K562 (cell line): ENCODE measurements around the gene ING1. TPM values are rescaled to one million over a fixed set of nuclear protein-coding genes. Genes with fewer than 3 reads are reported as not detected.

Experiments used
- ATF7 ChIP-seq: fragments of 450-650 bp; IDR thresholded peaks from 2 replicates; pipeline ENCODE4 v1.7.1; 2014; ENCODE audit warnings: mild to moderate bottlenecking, moderate library complexity
- BHLHE40 ChIP-seq: IDR thresholded peaks from 2 replicates; pipeline ENCODE4 v1.6.1; 2011; ENCODE audit warnings: low read length, improper control_type of control experiment
- CBX3 ChIP-seq, 2 experiments: IDR thresholded peaks; 1 replicate in 1 of 2; 2 replicates in 1 of 2; pipeline ENCODE4 v1.6.1; 2012; ENCODE audit warnings: inconsistent platforms in 2 of 2, low read length in 2 of 2, borderline replicate concordance in 1 of 2, control low read depth in 1 of 2
- CCNT2 ChIP-seq: IDR thresholded peaks from 2 replicates; pipeline ENCODE4 v1.6.1; 2011; ENCODE audit warnings: borderline replicate concordance, low read depth, mild to moderate bottlenecking, moderate library complexity, mixed read lengths, low read length; ENCODE audit not compliant: insufficient read length; ENCODE audit errors: extremely low read depth
- ELF4 ChIP-seq: fragments of 450-650 bp; formaldehyde crosslinking; IDR thresholded peaks from 2 replicates; pipeline ENCODE4 v1.4.0; 2022; ENCODE audit warnings: missing genetic modification characterization
- HDAC2 ChIP-seq: fragments of 450-650 bp; IDR thresholded peaks from 2 replicates; pipeline ENCODE4 v1.6.1; 2016; ENCODE audit warnings: mild to moderate bottlenecking
- HEY1 ChIP-seq: fragments of 250-450 bp; sonication (Bioruptor Pico); IDR thresholded peaks from 2 replicates; pipeline ENCODE4 v1.5.0; 2020; ENCODE audit warnings: mild to moderate bottlenecking, moderate library complexity, borderline replicate concordance
- KLF1 ChIP-seq: fragments of 450-650 bp; IDR thresholded peaks from 2 replicates; pipeline ENCODE4 v1.6.1; 2016; ENCODE audit warnings: missing genetic modification characterization, missing compliant biosample characterization
- KLF6 ChIP-seq: fragments of 250-450 bp; sonication (Bioruptor Pico); IDR thresholded peaks from 2 replicates; pipeline ENCODE4 v1.4.0; 2020; ENCODE audit warnings: mild to moderate bottlenecking, moderate library complexity, borderline replicate concordance
- NR2F6 ChIP-seq: fragments of 450-650 bp; formaldehyde crosslinking; IDR thresholded peaks from 2 replicates; pipeline ENCODE4 v1.4.0; 2020; ENCODE audit warnings: mild to moderate bottlenecking
- POLR2G ChIP-seq: fragments of 200-400 bp; formaldehyde crosslinking; IDR thresholded peaks from 2 replicates; pipeline ENCODE4 v1.6.1; 2017; ENCODE audit warnings: low read depth, mild to moderate bottlenecking, antibody characterized with exemption, low read length, moderate library complexity
- SAFB2 ChIP-seq: fragments of 200-400 bp; formaldehyde crosslinking; IDR thresholded peaks from 2 replicates; pipeline ENCODE4 v1.6.1; 2018; ENCODE audit warnings: borderline replicate concordance, low read length, low read depth, moderate library complexity; ENCODE audit not compliant: severe bottlenecking
- SAP30 ChIP-seq: fragments of 200-600 bp; sonication (generic); IDR thresholded peaks from 2 replicates; pipeline ENCODE4 v1.6.1; 2012; ENCODE audit warnings: borderline replicate concordance, low read depth, mild to moderate bottlenecking, moderate library complexity, low read length, control low read depth, inconsistent platforms; ENCODE audit not compliant: insufficient read depth, poor library complexity, severe bottlenecking
- SMAD1 ChIP-seq: fragments of 150-350 bp; IDR thresholded peaks from 2 replicates; pipeline ENCODE4 v1.6.1; 2014; ENCODE audit warnings: low read length, low read depth; ENCODE audit not compliant: partially characterized antibody
- SMARCA5 ChIP-seq: fragments of 450-650 bp; IDR thresholded peaks from 2 replicates; pipeline ENCODE4 v1.6.1; 2016
- SRF ChIP-seq, 2 experiments: fragments of 250-450, 450-650 bp in 1 of 2; sonication (Bioruptor Pico) in 1 of 2; sonication (generic) in 1 of 2; formaldehyde crosslinking; IDR thresholded peaks; 2 replicates each; pipeline versions ENCODE4 v1.5.0 to v1.5.1; 2020 to 2022; ENCODE audit warnings: mild to moderate bottlenecking in 1 of 2, missing genetic modification reagents in 1 of 2
- ZNF23 ChIP-seq: fragments of 250-450 bp; sonication (Bioruptor Pico); IDR thresholded peaks from 2 replicates; pipeline ENCODE4 v1.4.0; 2020; ENCODE audit warnings: mild to moderate bottlenecking
- ZNF764 ChIP-seq: fragments of 250-450 bp; sonication (Bioruptor Pico); IDR thresholded peaks from 2 replicates; pipeline ENCODE4 v1.4.0; 2020; ENCODE audit warnings: low read depth, mild to moderate bottlenecking, moderate library complexity
- polyA plus RNA-seq, 8 experiments: library from polyadenylated mRNA; depleted of rRNA in 4 of 8; stranded (reverse) in 5 of 8; unstranded in 3 of 8; fragments of >200 nt; fragmentation: Nextera tagmentation in 2 of 8; fragmentation: Illumina TruSeq in 1 of 8; extraction: Ambion mirVana in 2 of 8; extraction: Trizol in 1 of 8; gene quantifications; 2 replicates each; pipeline versions ENCODE4 v1.2.1 to v1.2.3, GENCODE V29; 2011 to 2014; ENCODE audit warnings: inconsistent platforms in 1 of 8, missing spikeins in 1 of 8
- total RNA-seq, 7 experiments: library from RNA; depleted of rRNA in 6 of 7; stranded (reverse); fragments of >200 nt in 6 of 7; fragmentation: Illumina TruSeq in 2 of 7; extraction: Trizol in 2 of 7; gene quantifications; 2 replicates each; pipeline versions ENCODE4 v1.2.1 to v1.2.3, GENCODE V29; 2011 to 2021; ENCODE audit warnings: low replicate concordance in 1 of 7
- TF ChIP-seq, protein P1 (sequence below), 2 experiments: IDR thresholded peaks; 2 replicates each; pipeline ENCODE4 v1.6.1; 2012; ENCODE audit warnings: improper control_type of control experiment in 2 of 2, low read depth in 2 of 2, low read length in 2 of 2, borderline replicate concordance in 1 of 2
- TF ChIP-seq, protein P2 (sequence below): fragments of 450-650 bp; IDR thresholded peaks from 2 replicates; pipeline ENCODE4 v1.7.1; 2018; ENCODE audit warnings: mild to moderate bottlenecking, low read depth; ENCODE audit not compliant: partially characterized antibody
- TF ChIP-seq, protein P3 (sequence below): fragments of 450-650 bp; formaldehyde crosslinking; IDR thresholded peaks from 2 replicates; pipeline ENCODE4 v1.4.0; 2020; ENCODE audit warnings: mild to moderate bottlenecking, moderate library complexity

The ING1 gene
- total and polyA plus RNA-seq, 9 of the 15 experiments (the other 6 are each of a cell fraction or from before 2014, with no cell fraction given) = 1.0 to 20.1 (median 8.2) TPM

DNA sequence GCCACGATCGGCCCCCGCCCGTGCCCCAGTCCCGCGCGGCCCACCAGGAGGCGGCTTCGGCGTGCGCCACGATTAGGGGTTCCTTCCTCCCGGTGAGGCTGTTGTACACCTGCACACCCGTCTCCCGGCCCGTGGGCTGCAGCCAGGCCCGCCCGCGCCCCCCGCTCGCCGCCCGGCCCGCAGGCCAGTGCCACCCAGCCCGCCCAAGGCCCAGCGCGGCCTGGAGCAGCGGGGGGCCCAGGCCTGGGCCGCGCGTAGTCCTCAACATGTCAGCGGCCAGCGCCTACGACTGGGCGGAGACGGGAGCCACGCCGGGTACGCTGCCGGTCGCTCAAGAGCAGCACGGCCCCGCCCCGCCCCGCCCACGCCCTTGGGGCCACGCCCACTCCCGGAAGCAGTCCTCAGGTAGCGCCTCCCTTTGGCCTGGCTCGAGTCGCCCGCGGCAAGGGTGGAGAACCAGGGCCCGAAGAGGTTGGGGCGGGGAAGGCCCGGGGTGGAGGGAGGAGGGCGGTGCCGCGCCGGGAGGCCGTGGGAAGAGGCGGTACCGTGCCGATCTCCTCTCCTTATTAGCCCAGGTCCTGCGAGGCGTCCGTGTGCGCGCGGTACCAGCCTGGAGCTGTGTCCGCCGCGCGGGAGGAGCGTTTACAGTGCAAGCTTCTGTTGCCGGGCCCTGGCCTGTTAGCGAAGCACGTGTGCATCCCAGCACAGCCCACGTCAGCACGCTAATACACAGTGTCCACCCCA, 7.5 kb upstream of the ING1 start, which contains the start of gene CARS2 (continued):
- TF ChIP-seq SAP30 = peak; percentile 34
- TF ChIP-seq, protein P1, sequence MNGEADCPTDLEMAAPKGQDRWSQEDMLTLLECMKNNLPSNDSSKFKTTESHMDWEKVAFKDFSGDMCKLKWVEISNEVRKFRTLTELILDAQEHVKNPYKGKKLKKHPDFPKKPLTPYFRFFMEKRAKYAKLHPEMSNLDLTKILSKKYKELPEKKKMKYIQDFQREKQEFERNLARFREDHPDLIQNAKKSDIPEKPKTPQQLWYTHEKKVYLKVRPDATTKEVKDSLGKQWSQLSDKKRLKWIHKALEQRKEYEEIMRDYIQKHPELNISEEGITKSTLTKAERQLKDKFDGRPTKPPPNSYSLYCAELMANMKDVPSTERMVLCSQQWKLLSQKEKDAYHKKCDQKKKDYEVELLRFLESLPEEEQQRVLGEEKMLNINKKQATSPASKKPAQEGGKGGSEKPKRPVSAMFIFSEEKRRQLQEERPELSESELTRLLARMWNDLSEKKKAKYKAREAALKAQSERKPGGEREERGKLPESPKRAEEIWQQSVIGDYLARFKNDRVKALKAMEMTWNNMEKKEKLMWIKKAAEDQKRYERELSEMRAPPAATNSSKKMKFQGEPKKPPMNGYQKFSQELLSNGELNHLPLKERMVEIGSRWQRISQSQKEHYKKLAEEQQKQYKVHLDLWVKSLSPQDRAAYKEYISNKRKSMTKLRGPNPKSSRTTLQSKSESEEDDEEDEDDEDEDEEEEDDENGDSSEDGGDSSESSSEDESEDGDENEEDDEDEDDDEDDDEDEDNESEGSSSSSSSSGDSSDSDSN (IDR thresholded peaks at IDR 0.05; ENCODE audit: borderline replicate concordance in 1 of 2, low read depth in 2 of 2, low read length in 2 of 2) = peak in 1 of 2 experiments; percentile 81; a peak in 2 of 4 replicates
- TF ChIP-seq HEY1 (CRISPR knock-in tag) = no peak
- TF ChIP-seq SRF (CRISPR knock-in tag; IDR thresholded peaks at IDR 0.05) = peak in 1 of 2 experiments; percentile 93; a peak in 2 of 4 replicates
- TF ChIP-seq KLF1 = no peak
- TF ChIP-seq, protein P2, sequence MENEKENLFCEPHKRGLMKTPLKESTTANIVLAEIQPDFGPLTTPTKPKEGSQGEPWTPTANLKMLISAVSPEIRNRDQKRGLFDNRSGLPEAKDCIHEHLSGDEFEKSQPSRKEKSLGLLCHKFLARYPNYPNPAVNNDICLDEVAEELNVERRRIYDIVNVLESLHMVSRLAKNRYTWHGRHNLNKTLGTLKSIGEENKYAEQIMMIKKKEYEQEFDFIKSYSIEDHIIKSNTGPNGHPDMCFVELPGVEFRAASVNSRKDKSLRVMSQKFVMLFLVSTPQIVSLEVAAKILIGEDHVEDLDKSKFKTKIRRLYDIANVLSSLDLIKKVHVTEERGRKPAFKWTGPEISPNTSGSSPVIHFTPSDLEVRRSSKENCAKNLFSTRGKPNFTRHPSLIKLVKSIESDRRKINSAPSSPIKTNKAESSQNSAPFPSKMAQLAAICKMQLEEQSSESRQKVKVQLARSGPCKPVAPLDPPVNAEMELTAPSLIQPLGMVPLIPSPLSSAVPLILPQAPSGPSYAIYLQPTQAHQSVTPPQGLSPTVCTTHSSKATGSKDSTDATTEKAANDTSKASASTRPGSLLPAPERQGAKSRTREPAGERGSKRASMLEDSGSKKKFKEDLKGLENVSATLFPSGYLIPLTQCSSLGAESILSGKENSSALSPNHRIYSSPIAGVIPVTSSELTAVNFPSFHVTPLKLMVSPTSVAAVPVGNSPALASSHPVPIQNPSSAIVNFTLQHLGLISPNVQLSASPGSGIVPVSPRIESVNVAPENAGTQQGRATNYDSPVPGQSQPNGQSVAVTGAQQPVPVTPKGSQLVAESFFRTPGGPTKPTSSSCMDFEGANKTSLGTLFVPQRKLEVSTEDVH = no peak
- TF ChIP-seq CBX3 (IDR thresholded peaks at IDR 0.05; ENCODE audit: borderline replicate concordance in 1 of 2, low read length in 2 of 2) = 0 out of 3 replicates have a peak, but pooled peaks of 1 of the 2 experiments have one; percentile 18
- TF ChIP-seq SAFB2 = no peak
- no peak for TF ChIP-seq NR2F6
- no peak for TF ChIP-seq KLF6
- TF ChIP-seq, protein P3, sequence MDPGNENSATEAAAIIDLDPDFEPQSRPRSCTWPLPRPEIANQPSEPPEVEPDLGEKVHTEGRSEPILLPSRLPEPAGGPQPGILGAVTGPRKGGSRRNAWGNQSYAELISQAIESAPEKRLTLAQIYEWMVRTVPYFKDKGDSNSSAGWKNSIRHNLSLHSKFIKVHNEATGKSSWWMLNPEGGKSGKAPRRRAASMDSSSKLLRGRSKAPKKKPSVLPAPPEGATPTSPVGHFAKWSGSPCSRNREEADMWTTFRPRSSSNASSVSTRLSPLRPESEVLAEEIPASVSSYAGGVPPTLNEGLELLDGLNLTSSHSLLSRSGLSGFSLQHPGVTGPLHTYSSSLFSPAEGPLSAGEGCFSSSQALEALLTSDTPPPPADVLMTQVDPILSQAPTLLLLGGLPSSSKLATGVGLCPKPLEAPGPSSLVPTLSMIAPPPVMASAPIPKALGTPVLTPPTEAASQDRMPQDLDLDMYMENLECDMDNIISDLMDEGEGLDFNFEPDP (CRISPR knock-in tag) = no peak
- TF ChIP-seq SMAD1 = no peak
- TF ChIP-seq SMARCA5 = no peak
- TF ChIP-seq ZNF764 (CRISPR knock-in tag) = no peak
- TF ChIP-seq POLR2G = peak; percentile 90
- TF ChIP-seq HDAC2 = peak; percentile 26; the same call in 1 of the 2 replicates
- TF ChIP-seq ZNF23 (CRISPR knock-in tag) = no peak
- TF ChIP-seq CCNT2 = peak; percentile 73
- peak; percentile 35; the same call in 1 of the 2 replicates for TF ChIP-seq ATF7
- peak; percentile 11; the same call in 1 of the 2 replicates for TF ChIP-seq ELF4 (CRISPR knock-in tag)
- peak; percentile 4; the same call in 1 of the 2 replicates for TF ChIP-seq BHLHE40
